NB4 (cell line): ENCODE data around the gene HLF.

Experiments
- MYC ChIP-seq: IDR thresholded peaks from 2 replicates; pipeline ENCODE4 v1.6.1; 2011; ENCODE audit warnings: low read depth, low read length
- POLR2A ChIP-seq: IDR thresholded peaks from 2 replicates; pipeline ENCODE4 v1.6.1; 2011; ENCODE audit warnings: mild to moderate bottlenecking; ENCODE audit not compliant: insufficient read length; ENCODE audit errors: extremely low read depth
- TF ChIP-seq, protein P1 (sequence below): IDR thresholded peaks from one replicate; pipeline ENCODE4 v1.5.1; 2012; ENCODE audit warnings: low read depth, low read length
- TF ChIP-seq, protein P2 (sequence below): IDR thresholded peaks from 2 replicates; pipeline ENCODE4 v1.6.1; 2011; ENCODE audit warnings: low read depth, low read length

DNA sequence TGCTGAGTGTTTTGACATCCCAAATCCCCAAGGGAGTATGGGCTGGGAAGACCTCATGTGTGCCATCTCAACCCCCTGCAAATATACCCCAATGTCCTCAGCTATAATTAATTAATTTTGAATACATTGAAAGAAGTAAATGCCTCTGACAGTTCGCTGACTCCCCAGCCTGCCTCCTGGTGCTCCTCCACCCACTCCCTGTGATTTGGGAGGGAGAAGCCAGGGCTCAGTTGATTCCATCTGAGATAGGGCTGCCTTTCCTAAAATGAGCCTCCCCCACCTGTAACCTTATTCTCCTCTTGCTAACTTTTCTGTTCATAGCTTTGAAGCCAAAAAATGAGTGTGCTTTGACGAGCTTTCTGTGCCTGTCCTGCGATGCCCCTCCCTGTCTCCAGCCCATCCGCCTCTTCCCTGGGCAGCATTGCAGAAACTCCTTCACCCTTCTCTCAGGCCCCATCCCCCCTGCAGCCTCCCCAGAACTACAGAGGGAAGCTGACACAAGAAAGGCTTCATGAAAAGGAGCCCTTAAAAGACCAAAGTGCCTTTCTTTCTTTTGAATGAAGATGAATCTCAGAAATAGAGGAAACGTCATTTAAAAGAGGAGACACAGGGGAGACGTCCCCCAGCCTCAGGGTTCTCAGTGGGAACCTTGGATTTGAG, 70.3 kb downstream of the HLF start:
- TF ChIP-seq, protein P1, sequence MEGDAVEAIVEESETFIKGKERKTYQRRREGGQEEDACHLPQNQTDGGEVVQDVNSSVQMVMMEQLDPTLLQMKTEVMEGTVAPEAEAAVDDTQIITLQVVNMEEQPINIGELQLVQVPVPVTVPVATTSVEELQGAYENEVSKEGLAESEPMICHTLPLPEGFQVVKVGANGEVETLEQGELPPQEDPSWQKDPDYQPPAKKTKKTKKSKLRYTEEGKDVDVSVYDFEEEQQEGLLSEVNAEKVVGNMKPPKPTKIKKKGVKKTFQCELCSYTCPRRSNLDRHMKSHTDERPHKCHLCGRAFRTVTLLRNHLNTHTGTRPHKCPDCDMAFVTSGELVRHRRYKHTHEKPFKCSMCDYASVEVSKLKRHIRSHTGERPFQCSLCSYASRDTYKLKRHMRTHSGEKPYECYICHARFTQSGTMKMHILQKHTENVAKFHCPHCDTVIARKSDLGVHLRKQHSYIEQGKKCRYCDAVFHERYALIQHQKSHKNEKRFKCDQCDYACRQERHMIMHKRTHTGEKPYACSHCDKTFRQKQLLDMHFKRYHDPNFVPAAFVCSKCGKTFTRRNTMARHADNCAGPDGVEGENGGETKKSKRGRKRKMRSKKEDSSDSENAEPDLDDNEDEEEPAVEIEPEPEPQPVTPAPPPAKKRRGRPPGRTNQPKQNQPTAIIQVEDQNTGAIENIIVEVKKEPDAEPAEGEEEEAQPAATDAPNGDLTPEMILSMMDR, result no peak
- TF ChIP-seq, protein P2, sequence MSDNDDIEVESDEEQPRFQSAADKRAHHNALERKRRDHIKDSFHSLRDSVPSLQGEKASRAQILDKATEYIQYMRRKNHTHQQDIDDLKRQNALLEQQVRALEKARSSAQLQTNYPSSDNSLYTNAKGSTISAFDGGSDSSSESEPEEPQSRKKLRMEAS, result no peak
- no peak for TF ChIP-seq POLR2A
- TF ChIP-seq MYC, result no peak
